HG03439 (cell line): ENCODE results near the gene TMEM132A.

Experiments used
- ATAC-seq: cut with Tn5 transposase; IDR thresholded peaks from one replicate; pipeline ENCODE4 v1.9.1; 2021; ENCODE audit warnings: mild to moderate bottlenecking, moderate library complexity; ENCODE audit not compliant: unreplicated experiment

The TMEM132A gene

DNA sequence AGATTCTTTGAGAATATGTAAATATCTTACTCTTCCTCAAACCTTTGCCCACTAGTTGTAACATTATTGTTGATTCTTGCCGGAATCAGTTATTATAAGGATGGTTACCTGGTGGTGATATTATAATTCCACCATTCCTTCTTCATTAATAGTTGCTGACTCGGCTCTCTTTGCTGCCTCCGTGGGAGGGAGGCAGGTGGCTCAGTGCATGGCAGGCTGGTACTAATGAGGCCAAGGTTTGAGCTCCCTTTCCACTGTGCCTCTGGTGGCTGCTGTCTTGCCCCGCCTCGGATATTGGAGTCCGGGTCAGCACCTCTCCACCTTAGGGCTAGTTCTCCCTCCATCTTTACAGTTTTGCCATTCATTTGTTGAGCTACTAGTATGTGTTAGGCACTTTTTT, 59.9 kb downstream of the TMEM132A start:
- ATAC-seq, result no peak

DNA sequence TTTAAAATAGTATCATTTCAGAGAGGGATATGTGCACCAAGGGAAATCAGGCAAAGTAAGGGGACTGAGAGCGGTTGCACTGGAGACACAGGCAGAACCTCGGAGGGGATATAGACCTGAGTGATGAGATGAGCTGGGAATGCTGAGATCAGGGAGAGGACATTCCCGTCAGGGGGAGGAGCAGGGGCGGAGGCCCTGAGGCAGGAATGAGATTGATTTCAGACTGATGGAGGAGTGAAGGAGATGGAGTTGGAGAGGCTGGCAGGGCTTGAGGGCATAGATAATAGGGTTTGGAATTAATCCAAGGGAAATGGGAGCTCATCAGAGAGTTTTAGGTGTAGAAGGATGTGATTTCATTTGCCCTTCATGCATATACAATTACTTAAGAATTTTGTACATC, 60.4 kb downstream of the TMEM132A start:
- no peak for ATAC-seq

DNA sequence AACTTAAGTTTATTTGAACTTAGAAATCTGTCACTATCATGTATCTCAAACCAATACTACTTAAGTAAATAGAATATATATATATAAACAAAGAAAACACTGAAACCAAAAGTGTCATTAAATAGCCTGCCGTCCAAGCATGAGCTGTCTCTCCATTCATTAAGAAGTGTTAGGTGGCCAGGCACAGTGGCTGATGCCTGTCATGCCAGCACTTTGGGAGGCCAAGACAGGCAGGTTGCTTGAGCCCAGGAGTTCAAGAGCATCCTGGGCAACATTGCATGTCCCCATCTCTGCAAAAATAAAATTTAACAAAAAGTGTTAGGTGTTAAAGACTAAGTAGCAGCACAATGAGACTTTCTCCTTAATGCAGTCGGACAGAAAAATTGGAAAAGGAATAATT, 61.2 kb downstream of the TMEM132A start:
- ATAC-seq, result no peak

DNA sequence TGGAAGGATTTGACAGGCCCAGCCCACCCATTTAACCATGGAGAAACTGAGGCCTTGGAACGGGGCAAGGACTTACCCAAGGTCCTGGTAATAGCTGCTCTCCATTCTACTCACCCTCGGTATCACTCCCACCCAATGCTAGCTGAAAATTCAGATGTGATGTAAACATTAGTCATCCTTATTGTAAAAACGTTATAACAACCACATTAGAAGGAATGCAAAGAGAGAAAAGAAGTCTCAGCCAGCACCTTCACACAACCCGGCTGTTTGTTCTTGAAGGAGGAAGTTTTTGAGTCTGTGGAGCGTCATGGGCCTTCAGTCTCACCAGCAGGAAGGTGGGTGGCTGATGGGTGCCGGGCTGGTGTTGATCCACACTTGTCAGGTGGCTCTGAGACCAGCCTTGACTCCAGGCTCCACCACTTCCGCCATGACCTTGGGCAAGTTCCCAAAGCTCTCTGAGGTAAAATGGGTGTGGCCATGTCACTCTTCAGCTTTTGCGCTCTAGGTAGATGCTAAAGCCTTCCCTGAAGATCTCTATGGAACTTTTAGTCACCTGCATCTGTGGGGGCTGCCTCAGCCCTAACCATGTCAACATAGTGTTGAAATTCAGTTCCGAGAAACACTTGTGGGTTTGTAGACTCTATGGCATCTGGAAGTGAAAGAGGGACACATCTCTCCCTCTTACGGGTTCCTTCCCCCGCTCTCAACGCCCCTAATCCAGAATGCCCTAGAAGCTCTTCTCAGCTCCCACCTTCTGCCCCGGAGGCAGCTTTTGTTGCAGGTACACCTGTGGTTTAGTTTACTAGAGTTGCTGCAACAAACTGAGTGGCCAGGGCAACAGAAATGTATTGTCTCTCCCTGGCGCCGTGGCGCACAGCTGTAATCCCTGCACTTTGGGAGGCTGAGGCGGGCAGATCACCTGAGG, 62.0 kb downstream of the TMEM132A start:
- no peak for ATAC-seq
